HepG2 (cell line): ENCODE results near the gene NAMPT. TPM values are rescaled to one million over a fixed set of nuclear protein-coding genes. Genes with fewer than 3 reads are reported as not detected.

ENCODE experiments used
- ATF4 ChIP-seq, 2 experiments: fragments of 450-650 bp in 1 of 2; sonication (generic) in 1 of 2; formaldehyde crosslinking; IDR thresholded peaks; 2 replicates each; pipeline versions ENCODE4 v1.5.0 to v1.8.0; 2020 to 2022; ENCODE audit warnings: mild to moderate bottlenecking in 1 of 2, missing genetic modification reagents in 1 of 2
- CENPT ChIP-seq: sonication (generic); formaldehyde crosslinking; IDR thresholded peaks from 2 replicates; pipeline ENCODE4 v1.8.0; 2022; ENCODE audit warnings: low read depth, mild to moderate bottlenecking, moderate library complexity, missing genetic modification reagents
- CENPX ChIP-seq: sonication (generic); formaldehyde crosslinking; IDR thresholded peaks from 2 replicates; pipeline ENCODE4 v1.9.0; 2021; ENCODE audit warnings: mild to moderate bottlenecking, missing genetic modification reagents, moderate library complexity
- CREBL2 ChIP-seq: sonication (generic); formaldehyde crosslinking; IDR thresholded peaks from 2 replicates; pipeline ENCODE4 v1.8.1; 2023; ENCODE audit warnings: missing genetic modification reagents, mild to moderate bottlenecking, borderline replicate concordance
- GMEB2 ChIP-seq: IDR thresholded peaks from 2 replicates; pipeline ENCODE4 v1.6.1; 2016; ENCODE audit warnings: missing biosample characterization, missing genetic modification reagents, low read depth
- HMG20A ChIP-seq: IDR thresholded peaks from 2 replicates; pipeline ENCODE4 v1.6.1; 2016; ENCODE audit warnings: borderline replicate concordance
- HNRNPH1 ChIP-seq: fragments of 200-400 bp; formaldehyde crosslinking; optimal IDR thresholded peaks from 2 replicates; pipeline ENCODE3; 2017; ENCODE audit warnings: mild to moderate bottlenecking, low read depth, low read length
- KAT8 ChIP-seq: IDR thresholded peaks from 2 replicates; pipeline ENCODE4 v1.6.1; 2016; ENCODE audit warnings: missing genetic modification reagents, missing compliant biosample characterization
- MAFK ChIP-seq, 2 experiments: IDR thresholded peaks in 1 of 2; conservative IDR thresholded peaks in 1 of 2; 2 replicates each; pipeline ENCODE4 v1.6.1; 2011; ENCODE audit warnings: improper control_type of control experiment in 2 of 2, low read length in 2 of 2
- MTA3 ChIP-seq: sonication (generic); formaldehyde crosslinking; IDR thresholded peaks from 2 replicates; pipeline ENCODE4 v1.4.0; 2020; ENCODE audit warnings: missing genetic modification reagents
- POGZ ChIP-seq: sonication (generic); formaldehyde crosslinking; IDR thresholded peaks from 2 replicates; pipeline ENCODE4 v1.4.0; 2020; ENCODE audit warnings: mild to moderate bottlenecking, missing genetic modification reagents
- RAD21 ChIP-seq: fragments of 450-650 bp; formaldehyde crosslinking; IDR thresholded peaks from 2 replicates; pipeline ENCODE4 v1.5.0; 2020; ENCODE audit warnings: mild to moderate bottlenecking
- RBM22 ChIP-seq: fragments of 200-400 bp; formaldehyde crosslinking; optimal IDR thresholded peaks from 2 replicates; pipeline ENCODE3; 2017; ENCODE audit warnings: mild to moderate bottlenecking, low read length, moderate library complexity
- SYNCRIP ChIP-seq: fragments of 200-400 bp; formaldehyde crosslinking; IDR thresholded peaks from 2 replicates; pipeline ENCODE4 v1.6.1; 2018; ENCODE audit warnings: mild to moderate bottlenecking, low read depth, low read length; ENCODE audit not compliant: insufficient read depth
- TRIM22 ChIP-seq: fragments of 450-650 bp; IDR thresholded peaks from 2 replicates; pipeline ENCODE4 v1.6.1; 2017
- TRIM24 ChIP-seq: sonication (generic); formaldehyde crosslinking; IDR thresholded peaks from 2 replicates; pipeline ENCODE4 v1.8.0; 2022; ENCODE audit warnings: mild to moderate bottlenecking, missing genetic modification reagents
- U2AF2 ChIP-seq: fragments of 200-400 bp; formaldehyde crosslinking; IDR thresholded peaks from 2 replicates; pipeline ENCODE4 v1.6.1; 2017; ENCODE audit warnings: low read depth, mild to moderate bottlenecking, low read length
- ZFY ChIP-seq: sonication (generic); formaldehyde crosslinking; IDR thresholded peaks from 2 replicates; pipeline ENCODE4 v1.4.0; 2020; ENCODE audit warnings: missing genetic modification reagents
- ZNF205 ChIP-seq: IDR thresholded peaks from 2 replicates; pipeline ENCODE4 v1.6.1; 2018; ENCODE audit warnings: missing biosample characterization, missing genetic modification reagents
- ZNF230 ChIP-seq: sonication (generic); formaldehyde crosslinking; IDR thresholded peaks from 2 replicates; pipeline ENCODE4 v1.4.0; 2020; ENCODE audit warnings: mild to moderate bottlenecking, missing genetic modification reagents
- ZNF263 ChIP-seq: sonication (generic); formaldehyde crosslinking; IDR thresholded peaks from 2 replicates; pipeline ENCODE4 v1.4.0; 2020; ENCODE audit warnings: missing genetic modification reagents
- ZNF350 ChIP-seq: sonication (generic); formaldehyde crosslinking; IDR thresholded peaks from 2 replicates; pipeline ENCODE4 v1.4.0; 2020; ENCODE audit warnings: mild to moderate bottlenecking, low read depth, missing genetic modification reagents, borderline replicate concordance
- ZNF782 ChIP-seq: sonication (generic); formaldehyde crosslinking; IDR thresholded peaks from 2 replicates; pipeline ENCODE4 v1.4.0; 2020; ENCODE audit warnings: missing genetic modification reagents, mild to moderate bottlenecking, borderline replicate concordance
- ZUFSP ChIP-seq: sonication (generic); formaldehyde crosslinking; IDR thresholded peaks from 2 replicates; pipeline ENCODE4 v1.9.0; 2021; ENCODE audit warnings: missing genetic modification reagents, mild to moderate bottlenecking, borderline replicate concordance
- ZZZ3 ChIP-seq: sonication (generic); formaldehyde crosslinking; IDR thresholded peaks from 2 replicates; pipeline ENCODE4 v1.4.0; 2020; ENCODE audit warnings: missing genetic modification reagents, mild to moderate bottlenecking, borderline replicate concordance
- polyA plus RNA-seq, 8 experiments: library from polyadenylated mRNA; depleted of rRNA in 3 of 8; stranded (reverse) in 7 of 8; unstranded in 1 of 8; fragments of >200 nt; fragmentation: Illumina TruSeq in 4 of 8; extraction: Trizol in 4 of 8; gene quantifications; 2 replicates each; pipeline versions ENCODE4 v1.2.1 to v1.2.3, GENCODE V29; 2011 to 2016; ENCODE audit warnings: low read depth in 4 of 8, missing spikeins in 1 of 8, mixed read lengths in 1 of 8; ENCODE audit not compliant: insufficient read depth in 1 of 8
- total RNA-seq, 5 experiments: library from RNA; depleted of rRNA; stranded (reverse); fragments of >200 nt; fragmentation: Illumina TruSeq; extraction: Trizol; gene quantifications; 2 replicates each; pipeline ENCODE4 v1.2.3, GENCODE V29; 2016; ENCODE audit warnings: low read depth in 1 of 5

Gene NAMPT
- total and polyA plus RNA-seq, 2 of the 13 experiments (the other 11 are each of a cell fraction or from before 2014, with no cell fraction given), result 15.8 to 67.7 TPM

- TF ChIP-seq ZNF230 (CRISPR knock-in tag) (no peak; the same call in 1 of the 2 replicates), CREBL2 (CRISPR knock-in tag) (peak; percentile 63; the same call in 1 of the 2 replicates), ZNF205 (CRISPR knock-in tag) (no peak), ATF4 (CRISPR knock-in tag; IDR thresholded peaks at IDR 0.05) (no peak; a peak in 1 of 4 replicates), RBM22 (no peak), U2AF2 (no peak), MAFK (conservative IDR thresholded peaks at IDR 0.05 in 1 of 2, IDR thresholded peaks at IDR 0.05 in 1 of 2; ENCODE audit: low read length in 2 of 2) (no peak), HMG20A (no peak; the same call in 1 of the 2 replicates), ZNF782 (CRISPR knock-in tag) (0 out of 2 replicates have a peak, but pooled peaks have one; percentile 48), ZUFSP (CRISPR knock-in tag) (no peak), SYNCRIP (no peak), HNRNPH1 (no peak), CENPX (CRISPR knock-in tag) (no peak), RAD21 (CRISPR knock-in tag) (no peak), TRIM24 (CRISPR knock-in tag) (no peak), CENPT (CRISPR knock-in tag) (no peak), GMEB2 (CRISPR knock-in tag) (no peak), ZNF263 (peak; percentile 72), KAT8 (peak; percentile 61), POGZ (CRISPR knock-in tag) (peak; percentile 76), ZZZ3 (CRISPR knock-in tag) (no peak), TRIM22 (no peak), ZNF350 (peak; percentile 43; the same call in 1 of the 2 replicates), MTA3 (CRISPR knock-in tag) (no peak), ZFY (CRISPR knock-in tag) (peak; percentile 46)
Measured at GRCh38 chr7:106285051-106285854, 470 bp upstream of the NAMPT start (continued).
